ENCODE results near the gene ACKR2.

The ACKR2 gene

DNA sequence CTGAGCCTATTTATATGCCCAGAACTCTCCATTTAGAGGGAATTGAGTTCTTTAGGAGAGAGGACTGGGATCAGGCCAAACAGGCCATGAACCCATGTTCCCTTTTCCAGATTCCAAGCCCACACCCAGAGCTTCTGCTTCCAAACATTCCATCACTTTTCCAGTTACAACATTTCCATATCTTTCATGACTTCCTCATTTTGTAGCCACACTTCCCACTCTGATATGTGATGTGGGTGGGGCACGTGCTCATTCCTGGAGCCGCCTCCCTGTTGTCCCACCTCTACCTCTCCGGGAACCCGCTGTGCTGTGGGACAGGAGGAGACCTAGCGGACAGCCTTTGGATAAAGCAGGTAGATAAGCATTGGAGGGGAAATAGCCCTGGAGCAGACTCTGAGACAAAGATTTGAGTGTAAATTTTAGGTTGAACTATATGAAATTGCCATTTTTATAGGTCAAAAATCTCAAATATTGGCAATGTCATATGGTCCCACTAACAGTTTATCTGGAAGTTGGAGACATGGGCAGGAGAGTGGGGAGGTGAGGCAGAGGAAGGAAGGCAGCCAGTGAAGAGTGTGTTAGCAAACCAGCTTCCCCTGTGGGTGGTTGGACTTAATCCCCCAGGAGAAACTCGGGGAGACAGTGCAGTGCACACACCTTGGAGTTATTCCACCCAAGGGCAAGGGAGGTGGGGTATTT, 34.6 kb downstream of the ACKR2 start:
- no peak overlapping the region for H3K27ac ChIP-seq
- no peak for TF ChIP-seq CTCF (IDR thresholded peaks at IDR 0.05)
- TF ChIP-seq ZFX (IDR thresholded peaks at IDR 0.05; ENCODE audit: borderline replicate concordance): no peak

DNA sequence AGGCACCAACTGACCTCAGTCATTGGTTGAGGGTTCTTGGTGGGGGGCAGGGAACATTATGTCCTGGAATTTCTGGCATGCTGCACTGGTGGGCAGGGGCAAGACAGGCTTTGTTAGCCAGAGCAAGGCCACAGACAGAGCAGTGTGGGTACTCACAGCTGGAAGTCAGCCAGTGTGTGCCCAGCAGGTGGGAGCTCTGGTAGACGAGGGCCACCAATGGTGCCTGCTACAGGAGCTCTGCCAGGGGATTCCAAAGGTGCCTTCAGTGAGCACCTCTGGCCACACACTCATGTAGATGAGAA, 35.1 kb downstream of the ACKR2 start:
- no peak overlapping the region for H3K27ac ChIP-seq
- TF ChIP-seq CTCF (IDR thresholded peaks at IDR 0.05): no peak
- no peak for TF ChIP-seq ZFX (IDR thresholded peaks at IDR 0.05; ENCODE audit: borderline replicate concordance)

GRCh38 chr3:42844815-42845214, 35.6 kb downstream of the ACKR2 start:
- H3K27ac ChIP-seq: no peak overlapping the region
- TF ChIP-seq ZFX (IDR thresholded peaks at IDR 0.05; ENCODE audit: borderline replicate concordance) (no peak), CTCF (IDR thresholded peaks at IDR 0.05) (no peak)

DNA sequence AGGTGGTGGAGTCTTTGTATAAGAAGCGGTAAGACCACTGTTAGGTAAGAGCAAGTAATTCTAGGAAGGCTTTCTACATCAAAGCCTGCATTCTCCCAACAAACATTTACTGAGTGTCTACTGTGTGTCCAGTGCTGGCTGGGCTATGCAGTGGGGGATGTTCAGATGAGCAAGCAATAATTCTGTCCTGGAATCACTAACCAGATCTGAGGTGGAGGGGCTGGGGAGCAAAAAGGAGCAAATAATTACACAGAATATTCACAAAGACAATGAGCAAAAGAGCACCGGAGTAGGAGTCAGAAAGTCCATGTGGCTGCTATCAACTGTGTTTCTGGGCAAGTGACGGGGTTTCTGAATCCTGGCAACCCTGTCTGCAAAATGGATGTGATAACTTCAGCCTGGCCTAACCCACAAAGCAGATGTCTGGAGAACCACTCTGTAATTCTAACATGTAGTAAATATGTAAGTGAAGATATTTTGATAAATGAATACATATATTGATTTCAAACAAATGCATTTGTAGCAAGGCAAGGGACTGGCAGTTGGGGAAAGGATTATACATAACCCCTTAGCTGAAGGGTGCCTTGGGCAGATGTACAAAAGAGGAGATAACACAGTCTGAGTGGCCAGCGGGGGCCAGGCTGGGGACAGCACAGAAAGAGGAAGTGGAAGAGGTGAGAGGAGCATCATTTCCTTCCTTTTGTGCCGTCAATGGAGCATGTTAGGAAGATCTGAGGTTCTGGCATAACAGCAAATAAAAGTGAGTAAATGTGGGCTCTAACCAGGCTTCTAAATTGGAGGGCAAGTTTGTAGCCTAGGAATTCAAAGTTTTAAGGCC, 37.7 kb downstream of the ACKR2 start:
- no peak overlapping the region for H3K27ac ChIP-seq
- TF ChIP-seq CTCF (IDR thresholded peaks at IDR 0.05): no peak
- TF ChIP-seq ZFX (IDR thresholded peaks at IDR 0.05; ENCODE audit: borderline replicate concordance): no peak

GRCh38 chr3:42847731-42848130, 38.5 kb downstream of the ACKR2 start:
- TF ChIP-seq ZFX (IDR thresholded peaks at IDR 0.05; ENCODE audit: borderline replicate concordance): no peak
- TF ChIP-seq CTCF (IDR thresholded peaks at IDR 0.05): no peak
- H3K27ac ChIP-seq: no peak overlapping the region

- H3K27ac ChIP-seq: no peak overlapping the region
- TF ChIP-seq ZFX (IDR thresholded peaks at IDR 0.05; ENCODE audit: borderline replicate concordance) (no peak), CTCF (IDR thresholded peaks at IDR 0.05) (no peak)
Measured at GRCh38 chr3:42849017-42849416, 39.8 kb downstream of the ACKR2 start.

GRCh38 chr3:42850263-42850662, 41.0 kb downstream of the ACKR2 start:
- H3K27ac ChIP-seq: no peak overlapping the region
- TF ChIP-seq ZFX (IDR thresholded peaks at IDR 0.05; ENCODE audit: borderline replicate concordance) (no peak), CTCF (IDR thresholded peaks at IDR 0.05) (no peak)
